ENCODE measurements around the gene GAB4. TPM values are rescaled to one million over a fixed set of nuclear protein-coding genes. Genes with fewer than 3 reads are reported as not detected.

The GAB4 gene
- total RNA-seq, 1 donor from 2014 or later: not detected

GRCh38 chr22:16972311-16972710 lies 35.7 kb downstream of the GAB4 start:
- DNase-seq (ENCODE audit: low spot score in 2 of 2, unreplicated experiment in 2 of 2): no peak
- Mint-ChIP-seq H3K4me3 (no peak overlapping the region), H3K4me1 (no peaks in the 10 kb centered on the region), H3K27ac (no peak overlapping the region), H3K36me3 (no peaks in the 10 kb centered on the region), H3K9me3 (peaks cover 69% of the 10 kb centered on the region), H3K27me3 (ENCODE audit: low read depth) (no peaks in the 10 kb centered on the region)
- no peak for TF ChIP-seq CTCF (IDR thresholded peaks at IDR 0.05; ENCODE audit: unreplicated experiment)

GRCh38 chr22:16970446-16970845 lies 37.6 kb downstream of the GAB4 start:
- peaks cover 70% of the 10 kb centered on the region for H3K9me3 Mint-ChIP-seq
- no peak for TF ChIP-seq CTCF (IDR thresholded peaks at IDR 0.05; ENCODE audit: unreplicated experiment)
- no peak overlapping the region for H3K4me3 Mint-ChIP-seq
- H3K4me1 Mint-ChIP-seq: no peaks in the 10 kb centered on the region
- no peak for DNase-seq (ENCODE audit: low spot score in 2 of 2, unreplicated experiment in 2 of 2)
- H3K27ac Mint-ChIP-seq: no peak overlapping the region
- no peaks in the 10 kb centered on the region for H3K27me3 Mint-ChIP-seq (ENCODE audit: low read depth)
- H3K36me3 Mint-ChIP-seq: peaks cover 2% of the 10 kb centered on the region

- H3K36me3 Mint-ChIP-seq: peaks cover 2% of the 10 kb centered on the region
- no peak overlapping the region for H3K4me3 Mint-ChIP-seq
- H3K4me1 Mint-ChIP-seq: no peaks in the 10 kb centered on the region
- DNase-seq (ENCODE audit: low spot score in 2 of 2, unreplicated experiment in 2 of 2): no peak
- H3K27me3 Mint-ChIP-seq (ENCODE audit: low read depth): no peaks in the 10 kb centered on the region
- H3K9me3 Mint-ChIP-seq: peaks cover 71% of the 10 kb centered on the region
- H3K27ac Mint-ChIP-seq: no peak overlapping the region
- TF ChIP-seq CTCF (IDR thresholded peaks at IDR 0.05; ENCODE audit: unreplicated experiment): no peak
These were observed 38.3 kb downstream of the GAB4 start for GRCh38 chr22:16969508-16970327.

- no peak for DNase-seq (ENCODE audit: low spot score in 2 of 2, unreplicated experiment in 2 of 2)
- no peaks in the 10 kb centered on the region for H3K4me1 Mint-ChIP-seq
- peaks cover 2% of the 10 kb centered on the region for H3K36me3 Mint-ChIP-seq
These were observed 39.8 kb downstream of the GAB4 start for GRCh38 chr22:16968218-16968595.

GRCh38 chr22:16967453-16968217 lies 40.4 kb downstream of the GAB4 start:
- H3K36me3 Mint-ChIP-seq: peaks cover 2% of the 10 kb centered on the region
- peaks cover 68% of the 10 kb centered on the region for H3K9me3 Mint-ChIP-seq
- no peak for TF ChIP-seq CTCF (IDR thresholded peaks at IDR 0.05; ENCODE audit: unreplicated experiment)
- H3K27me3 Mint-ChIP-seq (ENCODE audit: low read depth): no peaks in the 10 kb centered on the region
- DNase-seq (ENCODE audit: low spot score in 2 of 2, unreplicated experiment in 2 of 2): no peak
- no peaks in the 10 kb centered on the region for H3K4me1 Mint-ChIP-seq
- no peak overlapping the region for H3K4me3 Mint-ChIP-seq
- H3K27ac Mint-ChIP-seq: no peak overlapping the region

More at GRCh38 chr22:16968218-16968595, 39.8 kb downstream of the GAB4 start:
- no peak overlapping the region for H3K27ac Mint-ChIP-seq
- peaks cover 70% of the 10 kb centered on the region for H3K9me3 Mint-ChIP-seq
- no peak overlapping the region for H3K4me3 Mint-ChIP-seq
- no peaks in the 10 kb centered on the region for H3K27me3 Mint-ChIP-seq (ENCODE audit: low read depth)
- no peak for TF ChIP-seq CTCF (IDR thresholded peaks at IDR 0.05; ENCODE audit: unreplicated experiment)
